Measurements from ENCODE around the gene PPM1B.

- TF ChIP-seq CTCF (IDR thresholded peaks at IDR 0.05) (no peak), POLR2A (IDR thresholded peaks at IDR 0.05) (no peak)
These were observed 12.8 kb upstream of the PPM1B start for GRCh38 chr2:44155666-44156446.

Measured in body of pancreas (tissue), 4 donors.